Measurements from ENCODE around the gene KIAA1191.

DNA sequence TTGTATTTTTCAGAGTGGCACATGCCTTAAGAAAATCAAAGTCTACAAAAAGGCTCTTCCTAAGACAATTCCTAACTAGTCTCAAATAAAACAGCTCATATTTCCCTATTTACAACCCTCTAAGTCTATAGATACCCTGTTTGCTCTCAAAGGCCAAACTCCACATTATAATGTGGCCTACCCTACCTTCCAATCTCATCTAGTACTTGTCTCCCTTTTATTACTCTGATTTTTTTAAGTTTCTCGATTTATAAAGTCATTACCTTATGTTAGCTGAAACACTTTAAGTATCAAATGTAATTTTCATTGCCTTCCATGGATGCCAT, 19.4 kb downstream of the KIAA1191 start:
- TF ChIP-seq CTCF (IDR thresholded peaks at IDR 0.05; ENCODE audit: insufficient read depth, low read length) (no peak), POLR2AphosphoS5 (IDR thresholded peaks at IDR 0.05; ENCODE audit: low read depth) (no peak)
